HEK293 (cell line): ENCODE measurements around the gene DDX24.

Experiments used
- AEBP2 ChIP-seq: fragments of 450-650 bp; formaldehyde crosslinking; IDR thresholded peaks from 2 replicates; pipeline ENCODE4 v1.5.1; 2016; ENCODE audit warnings: missing biosample characterization, missing genetic modification characterization, borderline replicate concordance
- BCL6B ChIP-seq: fragments of 450-650 bp; formaldehyde crosslinking; IDR thresholded peaks from 2 replicates; pipeline ENCODE4 v1.5.1; 2017; ENCODE audit warnings: missing biosample characterization, missing genetic modification characterization
- GLIS1 ChIP-seq: fragments of 450-650 bp; formaldehyde crosslinking; IDR thresholded peaks from 2 replicates; pipeline ENCODE4 v1.5.1; 2016; ENCODE audit warnings: missing biosample characterization, missing genetic modification characterization
- KLF9 ChIP-seq: fragments of 450-650 bp; formaldehyde crosslinking; IDR thresholded peaks from 2 replicates; pipeline ENCODE4 v1.5.1; 2016; ENCODE audit warnings: missing biosample characterization, missing genetic modification characterization, low read depth
- PRDM10 ChIP-seq: fragments of 450-650 bp; formaldehyde crosslinking; IDR thresholded peaks from 2 replicates; pipeline ENCODE4 v1.5.1; 2016; ENCODE audit warnings: missing biosample characterization, missing genetic modification characterization
- PRDM4 ChIP-seq: fragments of 450-650 bp; formaldehyde crosslinking; IDR thresholded peaks from 2 replicates; pipeline ENCODE4 v1.5.1; 2017; ENCODE audit warnings: missing biosample characterization, missing genetic modification characterization
- SP2 ChIP-seq: fragments of 450-650 bp; formaldehyde crosslinking; IDR thresholded peaks from 2 replicates; pipeline ENCODE4 v1.5.1; 2016; ENCODE audit warnings: missing biosample characterization, missing genetic modification characterization
- SP7 ChIP-seq: fragments of 450-650 bp; formaldehyde crosslinking; IDR thresholded peaks from 2 replicates; pipeline ENCODE4 v1.5.1; 2016; ENCODE audit warnings: missing biosample characterization, missing genetic modification characterization
- ZBTB21 ChIP-seq: fragments of 450-650 bp; formaldehyde crosslinking; IDR thresholded peaks from 2 replicates; pipeline ENCODE4 v1.5.1; 2017; ENCODE audit warnings: missing biosample characterization, missing genetic modification characterization
- ZFP3 ChIP-seq: fragments of 450-650 bp; formaldehyde crosslinking; IDR thresholded peaks from 2 replicates; pipeline ENCODE4 v1.5.1; 2016; ENCODE audit warnings: low read depth, missing biosample characterization, missing genetic modification characterization
- ZFP69B ChIP-seq: fragments of 450-650 bp; formaldehyde crosslinking; IDR thresholded peaks from 2 replicates; pipeline ENCODE4 v1.5.1; 2016; ENCODE audit warnings: missing biosample characterization, missing genetic modification characterization
- ZNF10 ChIP-seq: fragments of 450-650 bp; formaldehyde crosslinking; IDR thresholded peaks from 2 replicates; pipeline ENCODE4 v1.5.1; 2017; ENCODE audit warnings: missing biosample characterization, missing genetic modification characterization
- ZNF132 ChIP-seq: fragments of 450-650 bp; formaldehyde crosslinking; IDR thresholded peaks from 2 replicates; pipeline ENCODE4 v1.5.1; 2017; ENCODE audit warnings: missing biosample characterization, missing genetic modification characterization, borderline replicate concordance
- ZNF184 ChIP-seq: fragments of 450-650 bp; IDR thresholded peaks from 2 replicates; pipeline ENCODE4 v1.5.1; 2018; ENCODE audit warnings: missing biosample characterization, mild to moderate bottlenecking, missing genetic modification characterization
- ZNF2 ChIP-seq: fragments of 450-650 bp; formaldehyde crosslinking; IDR thresholded peaks from 2 replicates; pipeline ENCODE4 v1.5.1; 2016; ENCODE audit warnings: missing biosample characterization, missing genetic modification characterization
- ZNF211 ChIP-seq: fragments of 450-650 bp; formaldehyde crosslinking; IDR thresholded peaks from 2 replicates; pipeline ENCODE4 v1.5.1; 2016; ENCODE audit warnings: low read depth, missing biosample characterization, missing genetic modification characterization
- ZNF214 ChIP-seq: fragments of 450-650 bp; formaldehyde crosslinking; IDR thresholded peaks from 2 replicates; pipeline ENCODE4 v1.5.1; 2017; ENCODE audit warnings: missing biosample characterization, mild to moderate bottlenecking, missing genetic modification characterization, borderline replicate concordance
- ZNF280C ChIP-seq: fragments of 450-650 bp; formaldehyde crosslinking; IDR thresholded peaks from 2 replicates; pipeline ENCODE4 v1.5.1; 2016; ENCODE audit warnings: missing biosample characterization, missing genetic modification characterization
- ZNF335 ChIP-seq: fragments of 450-650 bp; formaldehyde crosslinking; conservative IDR thresholded peaks from 2 replicates; pipeline ENCODE4 v1.5.1; 2016; ENCODE audit warnings: missing biosample characterization, missing genetic modification characterization
- ZNF350 ChIP-seq: fragments of 450-650 bp; formaldehyde crosslinking; IDR thresholded peaks from 2 replicates; pipeline ENCODE4 v1.5.0; 2017; ENCODE audit warnings: missing biosample characterization, mild to moderate bottlenecking, missing genetic modification characterization
- ZNF404 ChIP-seq: fragments of 450-650 bp; formaldehyde crosslinking; IDR thresholded peaks from 2 replicates; pipeline ENCODE4 v1.5.1; 2017; ENCODE audit warnings: missing biosample characterization, missing genetic modification characterization
- ZNF433 ChIP-seq: fragments of 450-650 bp; formaldehyde crosslinking; IDR thresholded peaks from 2 replicates; pipeline ENCODE4 v1.5.1; 2016; ENCODE audit warnings: missing biosample characterization, missing genetic modification characterization, low read depth
- ZNF549 ChIP-seq: fragments of 450-650 bp; IDR thresholded peaks from 2 replicates; pipeline ENCODE4 v1.5.1; 2018; ENCODE audit warnings: missing biosample characterization, missing genetic modification characterization, mild to moderate bottlenecking, inconsistent platforms, moderate library complexity
- ZNF561 ChIP-seq: fragments of 450-650 bp; IDR thresholded peaks from 2 replicates; pipeline ENCODE4 v1.5.1; 2018; ENCODE audit warnings: missing biosample characterization, missing genetic modification characterization, borderline replicate concordance
- ZNF639 ChIP-seq: fragments of 450-650 bp; formaldehyde crosslinking; IDR thresholded peaks from 2 replicates; pipeline ENCODE4 v1.5.1; 2016; ENCODE audit warnings: missing biosample characterization, missing genetic modification characterization
- ZNF776 ChIP-seq: fragments of 450-650 bp; formaldehyde crosslinking; IDR thresholded peaks from 2 replicates; pipeline ENCODE4 v1.5.0; 2017; ENCODE audit warnings: missing biosample characterization, missing genetic modification characterization, borderline replicate concordance
- ZXDB ChIP-seq: fragments of 450-650 bp; formaldehyde crosslinking; IDR thresholded peaks from 2 replicates; pipeline ENCODE4 v1.5.1; 2016; ENCODE audit warnings: missing biosample characterization, missing genetic modification characterization

Gene DDX24

GRCh38 chr14:94026173-94026888, 54.7 kb downstream of the DDX24 start, which contains the start of gene OTUB2 (continued):
- no peak for TF ChIP-seq ZNF549
- TF ChIP-seq ZNF184 (tag by site-specific recombination), result no peak
- no peak for TF ChIP-seq ZNF350 (tag by site-specific recombination)
- TF ChIP-seq AEBP2 (tag by site-specific recombination), result no peak
- TF ChIP-seq SP2 (tag by site-specific recombination), result peak; percentile 95
- no peak for TF ChIP-seq BCL6B
- TF ChIP-seq PRDM10, result peak; percentile 50; the same call in 1 of the 2 replicates
- TF ChIP-seq ZBTB21 (tag by site-specific recombination), result peak; percentile 62
- no peak for TF ChIP-seq ZNF433
- peak; percentile 76 for TF ChIP-seq ZNF2 (tag by site-specific recombination)
- 0 out of 2 replicates have a peak, but pooled peaks have one; percentile 8 for TF ChIP-seq PRDM4 (tag by site-specific recombination)
- no peak for TF ChIP-seq ZFP3
- peak; percentile 46; the same call in 1 of the 2 replicates for TF ChIP-seq GLIS1
- peak; percentile 84 for TF ChIP-seq ZNF561 (tag by site-specific recombination)
- TF ChIP-seq ZNF639 (tag by site-specific recombination), result peak; percentile 83
- peak; percentile 86 for TF ChIP-seq SP7 (tag by site-specific recombination)
- no peak for TF ChIP-seq ZNF10 (tag by site-specific recombination)
- TF ChIP-seq KLF9 (tag by site-specific recombination), result peak; percentile 93
- TF ChIP-seq ZNF280C, result no peak
- TF ChIP-seq ZNF335, result peak; percentile 32; the same call in 1 of the 2 replicates
- peak; percentile 74 for TF ChIP-seq ZXDB (tag by site-specific recombination)
- TF ChIP-seq ZNF132 (tag by site-specific recombination), result no peak
- TF ChIP-seq ZNF776, result no peak
- TF ChIP-seq ZNF211 (tag by site-specific recombination), result no peak
- TF ChIP-seq ZFP69B (tag by site-specific recombination), result peak; percentile 64; the same call in 1 of the 2 replicates
- TF ChIP-seq ZNF214 (tag by site-specific recombination), result no peak
- no peak for TF ChIP-seq ZNF404 (tag by site-specific recombination)
